ENCODE results near the gene LAMB3.

- TF ChIP-seq, protein P1, sequence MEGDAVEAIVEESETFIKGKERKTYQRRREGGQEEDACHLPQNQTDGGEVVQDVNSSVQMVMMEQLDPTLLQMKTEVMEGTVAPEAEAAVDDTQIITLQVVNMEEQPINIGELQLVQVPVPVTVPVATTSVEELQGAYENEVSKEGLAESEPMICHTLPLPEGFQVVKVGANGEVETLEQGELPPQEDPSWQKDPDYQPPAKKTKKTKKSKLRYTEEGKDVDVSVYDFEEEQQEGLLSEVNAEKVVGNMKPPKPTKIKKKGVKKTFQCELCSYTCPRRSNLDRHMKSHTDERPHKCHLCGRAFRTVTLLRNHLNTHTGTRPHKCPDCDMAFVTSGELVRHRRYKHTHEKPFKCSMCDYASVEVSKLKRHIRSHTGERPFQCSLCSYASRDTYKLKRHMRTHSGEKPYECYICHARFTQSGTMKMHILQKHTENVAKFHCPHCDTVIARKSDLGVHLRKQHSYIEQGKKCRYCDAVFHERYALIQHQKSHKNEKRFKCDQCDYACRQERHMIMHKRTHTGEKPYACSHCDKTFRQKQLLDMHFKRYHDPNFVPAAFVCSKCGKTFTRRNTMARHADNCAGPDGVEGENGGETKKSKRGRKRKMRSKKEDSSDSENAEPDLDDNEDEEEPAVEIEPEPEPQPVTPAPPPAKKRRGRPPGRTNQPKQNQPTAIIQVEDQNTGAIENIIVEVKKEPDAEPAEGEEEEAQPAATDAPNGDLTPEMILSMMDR (IDR thresholded peaks at IDR 0.05; ENCODE audit: insufficient read depth, low read depth, low read length): no peak
- no peak for TF ChIP-seq EZH2 (IDR thresholded peaks at IDR 0.05; ENCODE audit: insufficient read depth, low read length)
Observed at GRCh38 chr1:209607102-209607794, 45.0 kb downstream of the LAMB3 start.

All from astrocyte (in vitro differentiated cells and primary cell).